Measurements from ENCODE around the gene PRUNE2.

The PRUNE2 gene

DNA sequence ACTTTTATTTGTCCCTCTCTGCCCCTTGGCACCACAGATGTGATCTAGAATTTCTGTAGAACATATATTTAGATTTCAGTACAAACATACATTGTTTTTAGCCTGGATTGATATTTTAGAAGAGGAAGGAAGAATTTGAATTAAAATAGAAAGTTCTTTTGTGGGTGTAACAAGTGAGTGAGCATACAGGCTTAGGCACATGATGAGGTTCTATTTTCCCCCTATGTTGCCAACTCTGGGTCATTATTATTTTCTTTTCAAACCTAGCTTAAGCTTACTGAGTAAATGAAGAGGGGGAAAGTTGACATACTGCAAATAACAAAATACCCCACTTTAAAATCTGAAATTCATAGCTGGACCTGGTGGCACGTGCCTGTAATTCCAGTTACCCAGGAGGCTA is 344.0 kb downstream of the PRUNE2 start:
- Histone ChIP-seq H3K27ac (ENCODE audit: low read length) (no peak overlapping the region), H3K4me3 (ENCODE audit: low read depth in 1 of 2, low read length in 2 of 2) (no peak overlapping the region), H4K20me1 (ENCODE audit: insufficient read depth, low read length) (no peaks in the 10 kb centered on the region), H3K4me2 (ENCODE audit: insufficient read depth, low read length) (no peak overlapping the region), H3K79me2 (ENCODE audit: insufficient read depth, low read length) (no peaks in the 10 kb centered on the region), H3K27me3 (ENCODE audit: insufficient read depth, low read length, poor library complexity) (no peaks in the 10 kb centered on the region), H3K36me3 (ENCODE audit: insufficient read depth, low read length) (no peaks in the 10 kb centered on the region), H3K9me3 (ENCODE audit: insufficient read depth, low read length, severe bottlenecking) (no peaks in the 10 kb centered on the region), H2AFZ (ENCODE audit: low read depth, low read length) (no peak overlapping the region), H3K4me1 (ENCODE audit: insufficient read depth, low read length) (no peaks in the 10 kb centered on the region), H3K9ac (ENCODE audit: low read depth, low read length) (no peak overlapping the region)
- DNase-seq = no peak
- TF ChIP-seq, protein P1, sequence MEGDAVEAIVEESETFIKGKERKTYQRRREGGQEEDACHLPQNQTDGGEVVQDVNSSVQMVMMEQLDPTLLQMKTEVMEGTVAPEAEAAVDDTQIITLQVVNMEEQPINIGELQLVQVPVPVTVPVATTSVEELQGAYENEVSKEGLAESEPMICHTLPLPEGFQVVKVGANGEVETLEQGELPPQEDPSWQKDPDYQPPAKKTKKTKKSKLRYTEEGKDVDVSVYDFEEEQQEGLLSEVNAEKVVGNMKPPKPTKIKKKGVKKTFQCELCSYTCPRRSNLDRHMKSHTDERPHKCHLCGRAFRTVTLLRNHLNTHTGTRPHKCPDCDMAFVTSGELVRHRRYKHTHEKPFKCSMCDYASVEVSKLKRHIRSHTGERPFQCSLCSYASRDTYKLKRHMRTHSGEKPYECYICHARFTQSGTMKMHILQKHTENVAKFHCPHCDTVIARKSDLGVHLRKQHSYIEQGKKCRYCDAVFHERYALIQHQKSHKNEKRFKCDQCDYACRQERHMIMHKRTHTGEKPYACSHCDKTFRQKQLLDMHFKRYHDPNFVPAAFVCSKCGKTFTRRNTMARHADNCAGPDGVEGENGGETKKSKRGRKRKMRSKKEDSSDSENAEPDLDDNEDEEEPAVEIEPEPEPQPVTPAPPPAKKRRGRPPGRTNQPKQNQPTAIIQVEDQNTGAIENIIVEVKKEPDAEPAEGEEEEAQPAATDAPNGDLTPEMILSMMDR (IDR thresholded peaks at IDR 0.05; ENCODE audit: borderline replicate concordance, extremely low read depth, low read length, poor library complexity, severe bottlenecking) = no peak
- no peak for TF ChIP-seq EZH2 (IDR thresholded peaks at IDR 0.05; ENCODE audit: borderline replicate concordance, low read depth, low read length, severe bottlenecking)
- no peak for ATAC-seq (ENCODE audit: insufficient read depth, low read depth)
